Ascending aorta (tissue), 2 donors: ENCODE results near the gene HIVEP3. TPM values are rescaled to one million over a fixed set of nuclear protein-coding genes. Genes with fewer than 3 reads are reported as not detected.

Experiments
- DNase-seq, 2 donors: peaks; one replicate each; pipeline ENCODE4 v3.0.0-alpha.2; 2019; ENCODE audit warnings: low spot score in 2 of 2
- H3K27ac ChIP-seq, 2 donors: fragments of 200-600 bp; sonication (generic); one replicate each; pipeline ENCODE4 v1.5.1; 2016 to 2017; ENCODE audit warnings: mild to moderate bottlenecking in 1 of 2
- H3K27me3 ChIP-seq: fragments of 200-600 bp; sonication (generic); one replicate; pipeline ENCODE4 v1.5.1; 2017
- H3K36me3 ChIP-seq, 2 donors: fragments of 200-600 bp; sonication (generic); one replicate each; pipeline ENCODE4 v1.5.1; 2016
- H3K4me1 ChIP-seq, 2 donors: fragments of 200-600 bp; sonication (generic); one replicate each; pipeline ENCODE4 v1.5.1; 2016 to 2017; ENCODE audit warnings: mild to moderate bottlenecking in 1 of 2
- H3K4me3 ChIP-seq, 2 donors: fragments of 200-600 bp; sonication (generic); one replicate each; pipeline ENCODE4 v1.5.1; 2016 to 2017; ENCODE audit warnings: mild to moderate bottlenecking in 1 of 2
- H3K9me3 ChIP-seq, 2 donors: fragments of 200-600 bp; sonication (generic); one replicate each; pipeline ENCODE4 v1.5.1; 2016
- CTCF ChIP-seq, 3 experiments: fragments of 200-600 bp in 2 of 3; fragments of 450-650 bp in 1 of 3; sonication (generic) in 2 of 3; IDR thresholded peaks; one replicate each; pipeline ENCODE4 v1.5.1; 2016 to 2019; ENCODE audit warnings: antibody characterized with exemption in 3 of 3, mild to moderate bottlenecking in 1 of 3, moderate library complexity in 1 of 3
- intact Hi-C: fragments of 100-400 bp; cut with DNase I; formaldehyde crosslinking; loops from one replicate; pipeline ENCODE4 v1.15.1; 2023
- total RNA-seq: library from RNA; depleted of rRNA; stranded (reverse); fragments of >200 nt; gene quantifications from one replicate; pipeline ENCODE4 v1.1.0, GENCODE V29; 2016

The HIVEP3 gene
- total RNA-seq, 1 donor from 2014 or later, result 0.32 TPM

- no peaks in the 10 kb centered on the region for H3K4me1 ChIP-seq
- H3K9me3 ChIP-seq, result no peaks in the 10 kb centered on the region
- DNase-seq, result no peak
- no peak for TF ChIP-seq CTCF (IDR thresholded peaks at IDR 0.05)
- no peak overlapping the region for H3K27ac ChIP-seq
- no peak overlapping the region for H3K4me3 ChIP-seq
- intact Hi-C loops, result no loop called here
- no peaks in the 10 kb centered on the region for H3K27me3 ChIP-seq
- H3K36me3 ChIP-seq, result no peaks in the 10 kb centered on the region
Measured at GRCh38 chr1:41576620-41577019, 342.1 kb downstream of the HIVEP3 start.

GRCh38 chr1:41576206-41576605 is 342.5 kb downstream of the HIVEP3 start:
- no peaks in the 10 kb centered on the region for H3K27me3 ChIP-seq
- H3K36me3 ChIP-seq, result no peaks in the 10 kb centered on the region
- no peak overlapping the region for H3K27ac ChIP-seq
- H3K4me1 ChIP-seq, result no peaks in the 10 kb centered on the region
- no peak for DNase-seq
- no peak overlapping the region for H3K4me3 ChIP-seq
- intact Hi-C loops, result no loop called here
- no peaks in the 10 kb centered on the region for H3K9me3 ChIP-seq
- TF ChIP-seq CTCF (IDR thresholded peaks at IDR 0.05), result no peak

- intact Hi-C loops, result loop anchor here (2.0 kb wide), 1 partner anchor 598 kb away; no protein-coding TSS in a partner anchor
- H3K27me3 ChIP-seq, result no peaks in the 10 kb centered on the region
Measured at GRCh38 chr1:41574842-41575241, 343.9 kb downstream of the HIVEP3 start.

GRCh38 chr1:41573785-41574713 is 344.7 kb downstream of the HIVEP3 start:
- peak; percentile 77 to 92 (median 84) for TF ChIP-seq CTCF (IDR thresholded peaks at IDR 0.05)
- peak in 1 of 2 donors; percentile 85 for DNase-seq
- intact Hi-C loops, result loop anchor here (2.0 kb wide), 2 partner anchors 57 to 599 kb away; no protein-coding TSS in a partner anchor
- H3K27ac ChIP-seq, result no peak overlapping the region
- no peaks in the 10 kb centered on the region for H3K36me3 ChIP-seq
- no peaks in the 10 kb centered on the region for H3K4me1 ChIP-seq
- H3K9me3 ChIP-seq, result no peaks in the 10 kb centered on the region
- no peak overlapping the region for H3K4me3 ChIP-seq
- no peaks in the 10 kb centered on the region for H3K27me3 ChIP-seq

More at GRCh38 chr1:41574842-41575241, 343.9 kb downstream of the HIVEP3 start:
- no peaks in the 10 kb centered on the region for H3K36me3 ChIP-seq
- peak in 1 of 2 donors; percentile 46 for DNase-seq
- no peak overlapping the region for H3K4me3 ChIP-seq
- no peak overlapping the region for H3K27ac ChIP-seq
- no peak for TF ChIP-seq CTCF (IDR thresholded peaks at IDR 0.05)
- no peaks in the 10 kb centered on the region for H3K4me1 ChIP-seq
- no peaks in the 10 kb centered on the region for H3K9me3 ChIP-seq

GRCh38 chr1:41573194-41573593 is 345.5 kb downstream of the HIVEP3 start:
- intact Hi-C loops, result loop anchor here (2.0 kb wide), 1 partner anchor 56 kb away; no protein-coding TSS in a partner anchor
- Histone ChIP-seq H3K9me3 (no peaks in the 10 kb centered on the region), H3K4me1 (no peaks in the 10 kb centered on the region), H3K4me3 (no peak overlapping the region), H3K27me3 (no peaks in the 10 kb centered on the region), H3K36me3 (no peaks in the 10 kb centered on the region), H3K27ac (no peak overlapping the region)
- peak in 1 of 2 donors; percentile 53 for DNase-seq
- TF ChIP-seq CTCF (IDR thresholded peaks at IDR 0.05), result no peak
